GM19328 (cell line): ENCODE measurements around the gene HDGF.

Experiments
- ATAC-seq: cut with Tn5 transposase; IDR thresholded peaks from one replicate; pipeline ENCODE4 v1.9.1; 2021; ENCODE audit warnings: mild to moderate bottlenecking, moderate library complexity; ENCODE audit not compliant: unreplicated experiment

Gene HDGF

DNA sequence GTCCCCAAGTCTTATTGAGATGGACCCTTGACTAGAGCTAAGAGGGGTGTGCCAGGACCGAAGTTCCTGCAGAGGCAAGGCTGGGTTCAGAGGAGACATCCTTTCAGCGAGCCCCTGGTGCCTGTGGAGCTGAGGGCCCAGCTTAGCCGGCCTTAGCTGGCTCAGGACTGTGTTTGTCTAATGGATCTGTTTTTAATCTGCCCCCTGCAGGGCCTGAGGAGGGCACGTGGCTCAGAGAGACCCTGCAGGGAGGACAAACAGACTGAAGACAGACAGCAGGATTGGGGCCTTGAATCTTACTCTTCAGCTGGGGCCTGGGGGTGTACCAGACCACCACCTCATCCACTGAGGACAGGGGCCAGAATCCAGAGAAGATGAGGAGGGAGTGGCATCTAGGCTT, 47.7 kb downstream of the HDGF start:
- ATAC-seq, result no peak

DNA sequence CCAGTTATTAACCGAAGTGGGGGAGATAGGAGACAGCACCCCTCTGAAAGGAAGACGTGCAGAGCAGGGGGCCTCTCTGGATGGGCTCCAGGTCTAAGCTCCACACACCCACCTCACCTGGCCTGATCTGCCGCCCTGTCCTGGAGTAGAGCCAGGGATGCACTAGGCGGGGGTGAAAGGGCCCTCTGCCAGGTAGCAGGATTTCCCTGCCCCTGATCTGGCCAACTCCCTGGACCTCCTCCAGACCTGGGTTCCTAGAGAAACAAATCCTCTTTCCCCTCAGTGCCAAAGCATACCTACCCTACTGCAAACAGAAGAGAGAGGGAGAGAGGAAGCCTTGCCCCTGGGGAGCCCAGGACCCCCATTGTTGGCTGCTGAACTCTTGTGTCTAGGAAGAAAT, 48.1 kb downstream of the HDGF start:
- ATAC-seq, result no peak

DNA sequence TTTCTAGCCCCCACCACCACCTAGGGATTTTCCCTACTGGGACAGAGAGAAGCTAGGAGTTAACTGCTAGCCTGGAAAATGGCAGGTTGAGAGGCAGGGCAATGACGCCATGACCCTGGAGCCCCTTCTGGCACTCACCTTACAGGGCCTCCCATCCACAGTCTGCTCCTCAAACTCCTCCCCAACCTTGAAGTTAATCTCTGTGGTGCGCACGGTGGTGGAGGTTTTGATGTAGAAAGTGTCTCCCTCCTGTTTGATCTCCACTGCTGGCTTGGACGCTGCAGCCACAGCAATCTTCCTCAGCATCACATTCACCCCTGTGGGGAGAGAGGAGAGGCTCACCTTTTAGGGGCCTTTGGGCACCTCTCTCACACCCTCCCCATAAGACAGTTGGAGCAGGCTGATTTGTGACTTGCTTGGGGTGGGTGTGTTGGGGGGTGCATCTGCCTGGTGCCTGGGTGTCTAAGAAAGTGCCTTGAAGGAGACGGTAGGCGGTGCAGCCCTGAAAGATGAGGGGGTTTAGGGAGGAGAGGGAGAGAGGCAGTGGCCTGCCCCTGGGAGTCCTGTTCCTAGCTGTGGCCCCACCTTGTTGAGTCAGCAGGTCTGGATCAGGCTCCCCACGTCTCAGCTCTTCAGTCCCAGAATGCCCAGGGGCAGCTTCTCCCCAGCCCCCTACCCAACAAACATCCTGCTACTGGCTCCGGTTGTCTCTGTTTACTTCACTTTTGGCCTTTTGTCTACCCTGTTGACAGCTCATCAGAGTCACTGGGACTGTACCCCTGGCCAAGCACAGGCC, 50.5 kb downstream of the HDGF start:
- no peak for ATAC-seq

DNA sequence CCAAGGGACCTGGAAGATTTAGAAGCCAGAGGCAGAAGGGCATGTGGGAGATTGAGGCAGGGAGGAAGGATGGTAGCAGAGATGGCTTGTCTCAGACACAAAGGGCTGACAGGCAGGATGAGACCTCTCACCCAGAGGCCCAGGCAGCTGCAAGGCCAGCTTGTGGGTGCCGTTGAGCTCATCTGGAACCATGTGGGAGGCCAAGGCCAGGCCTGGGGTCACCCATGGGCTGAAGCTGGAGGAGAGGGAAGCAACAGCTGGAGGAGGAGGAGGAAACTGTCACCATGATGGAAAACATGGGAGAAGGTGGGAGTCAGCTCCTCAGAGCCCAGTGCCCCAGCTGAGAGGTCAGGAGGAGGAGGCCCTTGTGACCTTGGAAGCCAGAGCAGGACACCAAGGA, 52.5 kb downstream of the HDGF start:
- ATAC-seq, result no peak

DNA sequence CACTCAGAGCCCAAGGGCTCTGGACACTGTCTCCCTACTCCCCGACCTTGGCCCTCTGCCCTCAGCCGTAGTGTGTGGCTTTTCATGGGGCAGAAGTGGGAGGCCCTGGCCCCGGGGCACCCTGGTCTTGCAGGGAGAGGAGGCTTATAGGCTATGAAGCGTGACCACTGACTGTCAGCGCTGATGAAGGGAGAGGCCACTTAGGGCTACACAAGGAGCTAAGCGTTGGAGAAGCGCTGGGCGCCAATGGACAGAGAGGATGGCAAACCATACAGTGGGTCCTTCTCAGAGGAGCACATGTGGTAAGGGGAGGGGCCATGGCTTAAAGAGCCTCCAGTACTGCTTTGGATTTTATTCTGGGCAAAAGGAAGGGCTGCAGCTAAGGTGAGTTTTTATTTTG, 54.0 kb downstream of the HDGF start:
- ATAC-seq, result no peak

DNA sequence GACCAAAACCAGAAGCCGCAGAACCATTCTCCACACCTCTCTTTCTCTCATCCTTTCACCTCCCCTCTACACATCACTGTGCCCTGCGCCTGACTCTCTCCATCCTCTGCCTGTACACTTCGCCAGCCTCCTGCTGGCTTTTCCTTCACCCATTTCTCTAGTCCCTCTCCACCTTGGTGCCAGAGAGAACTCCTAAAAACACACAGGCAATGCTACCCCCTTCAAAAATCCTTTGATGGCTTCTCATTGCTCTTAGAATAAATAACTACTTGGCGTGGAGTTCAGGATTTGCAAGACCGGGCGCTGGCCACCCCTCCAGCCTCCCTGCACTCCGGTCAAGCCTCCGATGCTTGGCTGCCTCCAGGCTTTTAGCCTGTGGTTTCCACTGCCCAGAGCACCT, 54.7 kb downstream of the HDGF start:
- no peak for ATAC-seq

DNA sequence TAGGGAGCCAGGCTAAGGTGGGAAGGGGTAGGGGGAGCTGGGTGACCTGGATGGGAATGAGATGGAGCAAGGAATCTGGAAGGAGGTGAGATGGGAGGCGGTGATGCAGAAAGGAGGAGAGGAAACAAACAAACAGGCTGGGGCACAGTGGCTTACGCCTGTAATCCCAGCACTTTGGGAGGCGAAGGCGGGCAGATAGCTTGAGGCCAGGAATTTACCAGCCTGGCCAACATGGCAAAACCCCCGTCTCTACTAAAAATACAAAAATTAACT, 56.8 kb downstream of the HDGF start:
- no peak for ATAC-seq

DNA sequence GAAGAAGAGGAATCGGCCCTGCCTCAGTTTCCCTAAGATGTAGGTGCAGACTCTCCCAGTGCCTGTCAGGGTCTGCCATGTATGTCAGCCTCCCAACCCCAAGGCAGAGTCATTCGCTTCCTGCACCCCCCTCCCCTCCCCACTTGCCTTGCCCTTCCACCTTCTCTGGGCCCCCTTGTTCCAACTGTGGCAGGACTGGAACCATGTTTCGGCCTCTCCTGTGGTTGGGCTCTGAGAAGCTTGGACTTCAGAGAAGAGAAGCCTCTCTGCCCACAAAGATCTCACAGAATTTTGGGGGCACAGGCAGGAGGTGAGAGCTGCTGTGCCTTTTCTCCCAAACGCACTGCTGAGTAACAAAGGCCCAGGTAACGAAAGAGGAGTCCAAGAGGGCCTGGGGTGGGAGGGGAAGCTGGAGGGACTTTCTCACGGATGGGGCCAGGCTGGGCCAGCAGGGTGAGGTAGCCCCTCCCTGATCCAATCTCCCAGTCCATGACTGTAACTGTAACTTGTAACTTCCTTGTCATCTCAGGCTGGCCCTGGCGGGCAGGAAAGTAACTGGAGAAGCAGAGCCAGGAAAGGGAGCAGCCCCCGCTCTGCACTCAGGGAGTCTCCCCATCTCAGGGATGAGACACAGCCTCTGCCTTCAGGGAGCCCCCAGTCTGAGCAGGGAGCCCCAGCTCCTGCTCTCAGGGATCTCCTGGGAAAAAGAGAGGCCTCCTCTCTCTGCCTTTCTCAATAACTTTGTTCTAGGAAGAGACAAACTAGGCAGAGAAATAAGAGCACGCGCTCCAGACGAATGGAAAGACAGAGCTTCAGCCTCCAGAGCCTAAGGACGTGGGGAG, 57.4 kb downstream of the HDGF start:
- ATAC-seq, result no peak

DNA sequence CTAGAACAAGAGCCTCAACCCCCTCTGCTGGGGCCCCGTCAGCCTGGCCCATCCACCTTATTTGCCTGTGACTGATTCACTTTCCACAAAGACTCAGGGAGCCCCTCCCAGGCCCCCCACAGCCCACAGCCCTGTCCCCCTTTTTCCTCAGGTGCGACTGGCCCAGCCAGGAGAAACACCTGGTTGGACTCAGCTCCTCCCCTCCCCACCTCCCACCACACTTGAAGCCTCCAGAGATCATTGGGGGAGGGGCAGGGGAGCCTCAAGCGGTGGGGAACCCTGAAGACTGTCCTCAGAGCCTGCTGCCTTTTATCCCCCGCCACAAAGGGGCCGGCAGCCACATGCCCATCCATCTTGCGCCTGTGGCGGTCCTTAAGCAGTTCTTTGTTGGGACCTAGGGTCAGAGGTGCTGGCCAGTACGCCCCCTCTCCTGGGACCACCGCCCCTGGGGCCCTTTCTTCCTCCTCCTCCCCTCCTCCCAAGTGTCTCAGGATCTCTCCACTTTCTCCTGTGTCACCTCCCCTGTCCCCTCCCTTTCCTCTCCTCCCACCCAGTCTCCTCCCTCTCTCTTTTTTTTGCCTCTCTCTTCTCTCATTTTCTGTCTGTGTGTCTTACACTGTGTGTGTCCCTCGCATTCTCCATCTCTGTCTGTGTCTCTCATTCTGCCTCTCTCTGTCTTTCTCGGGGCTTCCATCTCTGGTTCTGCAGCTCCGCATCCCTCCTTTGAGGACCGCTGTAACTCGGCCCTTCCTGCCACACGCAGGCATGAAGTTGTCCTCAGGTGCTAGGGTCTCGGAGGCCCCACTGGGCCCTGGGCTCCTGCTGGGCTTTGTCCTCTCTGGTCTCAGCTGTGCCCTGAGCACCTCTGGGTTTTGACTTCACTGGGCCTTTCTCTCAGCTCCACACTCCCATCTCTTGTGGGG, 58.3 kb downstream of the HDGF start:
- ATAC-seq, result no peak

DNA sequence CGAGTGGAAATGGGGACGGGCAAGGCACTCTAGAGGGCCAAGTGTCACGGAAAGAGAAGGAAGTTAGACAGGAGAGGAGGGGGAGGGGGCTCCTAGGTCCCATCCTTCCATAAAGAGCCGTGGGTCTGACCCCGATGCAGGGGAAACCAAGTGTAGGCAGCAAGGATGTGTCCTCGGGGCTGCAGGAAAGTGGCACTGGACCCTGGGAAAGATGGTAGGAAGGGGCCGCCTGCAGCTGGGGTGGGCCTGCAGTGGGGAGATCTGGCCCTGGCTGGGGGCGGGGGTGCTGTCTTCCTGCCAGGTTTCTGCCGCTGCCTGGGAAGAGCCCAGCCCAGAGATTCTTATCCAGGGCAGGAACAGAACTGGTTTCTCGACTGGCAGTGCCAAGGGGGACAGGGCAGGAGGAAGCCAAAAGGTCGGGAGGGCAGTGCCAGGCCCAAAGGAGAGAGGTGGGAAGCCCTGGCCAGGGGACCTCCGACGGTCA, 59.0 kb downstream of the HDGF start:
- no peak for ATAC-seq
